ENCODE data around the gene TSPAN9. TPM values are rescaled to one million over a fixed set of nuclear protein-coding genes. Genes with fewer than 3 reads are reported as not detected.

The TSPAN9 gene
- total and polyA plus RNA-seq, 2 donors: 33.3 to 50.4 TPM

DNA sequence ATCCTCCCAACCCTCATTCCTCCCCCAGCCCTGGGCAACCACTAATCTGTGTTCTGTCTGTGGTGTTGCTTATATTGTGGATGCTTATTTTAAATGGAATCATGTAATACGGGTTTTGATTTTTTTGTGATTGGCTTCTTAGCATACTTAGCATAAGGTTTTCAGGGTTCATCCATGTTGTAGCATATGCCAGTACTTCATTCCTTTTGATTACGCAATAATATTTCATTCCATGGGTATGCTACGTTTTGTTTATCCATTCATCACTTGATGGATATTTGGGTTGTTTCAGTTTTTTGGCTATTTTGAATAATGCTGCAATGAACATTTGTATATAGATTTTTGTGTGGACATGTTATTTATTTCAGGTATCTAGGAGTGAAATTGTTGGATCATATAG is 82.9 kb downstream of the TSPAN9 start:
- Histone ChIP-seq H3K27ac (ENCODE audit: low read depth) (no peak overlapping the region), H3K36me3 (ENCODE audit: insufficient read depth) (no peaks in the 10 kb centered on the region), H3K4me3 (ENCODE audit: low read depth, low read length) (no peak overlapping the region), H3K4me1 (ENCODE audit: insufficient read depth) (no peaks in the 10 kb centered on the region)
- no peak for DNase-seq (ENCODE audit: extremely low spot score)
- WGBS: 87% methylated on average over 3 of the region's 3 CpGs

DNA sequence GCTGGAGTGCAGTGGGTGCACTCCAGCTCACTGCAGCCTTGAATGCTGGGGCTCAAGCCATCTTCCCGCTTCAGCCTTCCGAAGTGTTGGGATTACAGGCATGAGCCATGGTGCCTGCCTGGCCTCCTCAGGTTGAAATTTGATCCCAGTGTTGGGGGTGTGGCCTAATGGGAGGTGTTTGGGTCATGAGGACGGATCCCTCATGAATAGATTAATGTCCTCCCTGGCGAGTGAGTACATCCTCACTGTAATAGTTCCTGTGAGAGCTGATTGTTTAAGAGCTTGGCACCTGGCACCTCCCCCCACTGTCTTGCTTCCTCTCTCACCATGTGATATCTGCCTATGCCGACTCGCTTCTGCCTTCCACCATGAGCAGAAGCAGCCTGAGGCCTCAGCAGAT is 84.7 kb downstream of the TSPAN9 start:
- no peak for DNase-seq (ENCODE audit: extremely low spot score)

DNA sequence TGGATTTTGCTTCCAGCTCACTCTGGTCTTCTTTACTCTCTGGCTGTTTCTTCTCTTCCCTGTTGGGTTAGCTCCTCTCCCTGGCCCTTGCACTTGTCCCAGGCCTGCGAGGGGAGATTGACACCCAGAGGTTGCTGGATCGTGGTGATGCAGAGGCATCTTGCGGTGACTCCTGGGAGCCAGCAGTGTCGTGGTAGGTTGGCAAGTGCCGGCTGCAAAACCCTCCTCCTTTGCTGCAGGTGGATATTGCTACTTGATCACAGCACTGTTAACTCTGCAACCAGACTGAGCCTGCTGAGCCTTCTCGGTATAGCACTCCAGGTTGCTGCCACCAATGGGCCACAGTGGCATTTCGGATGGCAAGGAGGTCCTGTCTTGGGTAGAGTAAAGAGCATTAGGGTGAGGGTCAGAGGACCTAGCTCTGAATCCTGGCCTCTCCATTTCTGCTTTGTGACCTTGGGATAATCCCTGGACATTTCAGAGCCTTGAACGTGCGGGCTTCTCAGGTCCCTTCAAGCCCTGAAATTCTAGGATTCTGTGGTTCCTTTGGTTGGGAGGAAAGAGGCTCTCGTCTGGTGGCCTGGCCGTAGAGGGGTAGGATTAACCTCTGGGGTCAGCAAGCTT is 87.4 kb downstream of the TSPAN9 start:
- Histone ChIP-seq H3K36me3 (ENCODE audit: insufficient read depth) (no peaks in the 10 kb centered on the region), H3K27ac (ENCODE audit: low read depth) (no peak overlapping the region), H3K4me1 (ENCODE audit: insufficient read depth) (no peaks in the 10 kb centered on the region), H3K4me3 (ENCODE audit: low read depth, low read length) (no peak overlapping the region)
- DNase-seq (ENCODE audit: extremely low spot score): no peak
- WGBS: 81% methylated on average over 11 of the region's 11 CpGs

More for the DNA sequence above, 84.7 kb downstream of the TSPAN9 start:
- H3K27ac ChIP-seq (ENCODE audit: low read depth): no peak overlapping the region
- H3K4me3 ChIP-seq (ENCODE audit: low read depth, low read length): no peak overlapping the region
- H3K36me3 ChIP-seq (ENCODE audit: insufficient read depth): no peaks in the 10 kb centered on the region
- H3K4me1 ChIP-seq (ENCODE audit: insufficient read depth): no peaks in the 10 kb centered on the region
- 89% methylated on average over 6 of the region's 6 CpGs for WGBS

DNA sequence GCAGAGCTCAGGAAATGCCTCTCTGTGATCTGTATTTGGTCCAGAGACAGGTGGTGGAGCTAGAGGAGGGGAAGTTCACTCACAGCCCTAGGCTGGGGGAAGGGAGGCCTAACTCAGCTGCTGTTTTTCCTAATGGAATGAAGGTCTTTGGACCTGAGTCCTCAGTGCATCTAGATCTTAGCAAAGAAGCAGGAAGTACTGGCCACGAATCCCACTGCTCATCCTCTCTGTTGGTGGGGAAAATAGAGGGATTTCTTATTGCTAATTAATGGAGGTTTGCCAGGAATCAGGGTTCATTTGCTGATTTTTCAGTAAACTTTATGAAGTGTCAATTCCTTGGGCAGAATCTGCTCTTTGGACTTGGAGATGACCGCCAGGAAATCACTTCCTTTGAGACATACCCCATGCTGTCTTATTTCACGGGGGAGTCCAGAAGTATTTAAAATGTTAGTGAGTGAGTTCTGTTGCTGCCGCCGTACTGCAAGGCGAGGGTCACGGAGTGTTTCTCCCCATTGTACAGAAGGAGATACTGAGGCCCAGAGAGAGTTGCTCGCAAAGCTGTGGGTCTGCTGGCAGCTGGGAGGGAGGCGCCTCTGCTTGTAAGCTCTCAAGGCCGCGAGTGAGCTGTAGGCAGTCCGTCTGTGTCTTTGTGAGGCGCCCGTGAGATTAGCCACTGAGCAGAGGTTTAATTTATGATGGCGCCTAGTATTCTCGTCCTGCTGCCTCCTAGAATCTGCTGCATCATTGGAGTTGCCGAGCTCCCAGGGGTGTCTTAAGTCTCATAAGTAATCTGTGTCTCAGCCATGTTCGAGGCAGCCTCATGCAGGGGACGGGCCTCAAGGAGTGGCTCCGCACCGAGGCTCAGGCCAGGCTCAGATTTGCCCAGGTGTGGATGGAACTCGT is 88.2 kb downstream of the TSPAN9 start:
- WGBS: 87% methylated on average over 22 of the region's 22 CpGs
- DNase-seq (ENCODE audit: extremely low spot score): no peak
- no peak overlapping the region for H3K27ac ChIP-seq (ENCODE audit: low read depth)
- no peaks in the 10 kb centered on the region for H3K36me3 ChIP-seq (ENCODE audit: insufficient read depth)
- H3K4me3 ChIP-seq (ENCODE audit: low read depth, low read length): no peak overlapping the region
- no peaks in the 10 kb centered on the region for H3K4me1 ChIP-seq (ENCODE audit: insufficient read depth)

DNA sequence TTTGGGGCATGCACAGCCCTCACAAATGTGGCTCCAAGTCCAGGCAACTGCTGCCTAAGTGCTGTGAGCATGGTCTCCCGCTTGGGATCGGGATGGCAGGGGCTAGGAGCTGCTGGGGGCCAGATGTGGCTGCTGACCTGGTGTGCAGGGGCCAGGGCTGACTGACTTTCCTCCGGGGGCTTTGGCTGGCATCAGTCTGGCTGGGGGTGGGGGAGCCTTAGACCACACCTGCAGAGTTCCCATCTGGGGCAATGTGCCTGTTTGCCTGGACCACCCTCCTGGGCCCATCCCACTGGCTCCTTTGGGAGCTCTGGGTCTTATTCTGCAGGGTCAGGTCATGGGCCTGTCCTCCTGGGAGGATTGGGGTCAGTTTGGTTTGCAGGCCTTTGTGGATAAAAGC is 90.5 kb downstream of the TSPAN9 start:
- Histone ChIP-seq H3K27ac (ENCODE audit: low read depth) (no peak overlapping the region), H3K4me1 (ENCODE audit: insufficient read depth) (no peaks in the 10 kb centered on the region), H3K4me3 (ENCODE audit: low read depth, low read length) (no peak overlapping the region), H3K36me3 (ENCODE audit: insufficient read depth) (no peaks in the 10 kb centered on the region)
- WGBS: 91% methylated on average over 3 of the region's 3 CpGs
- no peak for DNase-seq (ENCODE audit: extremely low spot score)

DNA sequence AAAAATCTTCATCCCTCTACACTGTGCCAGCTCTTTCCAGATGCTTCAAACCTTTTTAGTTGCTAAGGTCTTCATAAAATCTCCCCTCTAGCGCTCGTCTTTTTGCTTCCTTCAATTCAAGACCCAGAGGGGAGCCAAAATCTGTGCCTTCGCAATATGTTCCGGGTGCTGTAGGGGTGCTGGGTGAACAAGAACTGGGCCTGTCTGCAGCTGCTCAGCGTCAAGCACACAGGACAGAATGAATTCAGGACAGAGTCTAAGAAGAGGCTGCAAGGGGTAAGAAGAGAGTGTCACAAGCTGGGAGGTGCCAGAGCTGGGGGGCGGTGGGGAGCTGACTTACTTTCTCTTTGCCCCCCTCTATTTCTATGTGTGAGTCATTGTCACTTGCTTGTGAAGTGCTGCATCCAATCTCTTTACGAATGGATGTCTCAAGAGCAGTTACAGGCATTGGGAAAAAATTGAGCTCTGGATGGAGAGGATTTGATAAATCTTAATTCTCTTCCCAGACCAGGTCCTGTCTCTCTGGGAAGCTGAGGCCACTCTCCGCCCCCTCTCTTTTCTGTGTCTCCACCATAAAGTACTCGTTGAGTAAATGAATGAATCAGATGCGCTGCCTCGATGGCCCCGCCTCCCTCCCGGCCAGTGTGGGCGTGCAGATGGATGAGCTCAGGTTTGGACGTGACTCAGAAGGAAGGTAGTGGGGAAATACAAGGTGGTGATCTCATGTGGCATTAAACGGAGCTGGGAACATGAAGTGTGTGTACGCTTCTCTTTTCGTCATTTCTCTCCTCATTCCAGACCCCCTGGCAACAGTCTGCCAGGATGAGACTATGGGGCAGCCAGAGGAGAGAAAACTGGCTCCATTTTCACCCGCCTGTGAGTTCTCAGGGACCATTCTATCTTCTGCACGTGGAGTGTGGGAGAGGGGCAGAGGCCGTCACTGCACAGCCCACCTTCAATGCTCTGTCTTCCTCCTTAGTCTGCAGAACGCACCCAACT is 91.3 kb downstream of the TSPAN9 start:
- Histone ChIP-seq H3K36me3 (ENCODE audit: insufficient read depth) (no peaks in the 10 kb centered on the region), H3K4me3 (ENCODE audit: low read depth, low read length) (no peak overlapping the region), H3K4me1 (ENCODE audit: insufficient read depth) (no peaks in the 10 kb centered on the region), H3K27ac (ENCODE audit: low read depth) (no peak overlapping the region)
- WGBS: 67% methylated on average over 22 of the region's 22 CpGs
- DNase-seq (ENCODE audit: extremely low spot score): peak; percentile 74

DNA sequence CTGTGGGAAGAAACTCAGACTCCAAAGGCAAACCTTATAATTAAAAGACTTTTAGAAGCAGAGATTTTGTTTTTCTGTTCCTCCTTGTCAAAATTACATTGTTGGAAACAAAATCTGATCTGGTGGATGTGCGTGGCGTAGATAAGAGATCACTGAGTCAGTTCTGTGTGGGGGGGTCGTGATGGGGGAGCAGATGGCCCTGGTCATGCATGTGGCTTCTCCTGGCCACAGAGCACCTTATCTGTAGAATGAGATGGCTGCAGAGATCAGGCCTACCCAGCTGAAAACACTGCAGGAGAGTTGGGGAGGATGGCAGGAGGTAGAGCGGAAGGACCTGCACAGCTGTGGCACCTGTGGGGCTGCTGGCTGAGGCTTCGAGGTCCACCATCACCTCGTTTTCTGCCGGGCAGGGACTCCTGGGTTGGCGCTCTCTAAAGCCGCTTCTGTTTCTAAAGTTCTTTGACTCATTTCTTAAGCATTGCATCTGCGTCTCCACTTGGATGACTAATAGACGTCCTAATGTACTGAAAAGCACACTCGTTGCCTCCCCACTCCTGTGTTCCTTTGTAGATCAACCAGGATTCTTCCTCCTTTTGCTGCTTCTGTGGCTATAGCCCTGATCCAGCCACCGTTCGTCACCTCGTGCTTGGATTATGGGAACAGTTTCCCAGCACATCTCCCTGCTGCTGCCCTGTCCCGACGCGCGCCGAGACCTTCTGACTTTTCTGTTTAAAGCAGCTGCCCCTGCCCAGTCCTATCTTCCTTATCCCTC is 93.4 kb downstream of the TSPAN9 start:
- DNase-seq (ENCODE audit: extremely low spot score): no peak
- 83% methylated on average over 20 of the region's 20 CpGs for WGBS
- Histone ChIP-seq H3K4me3 (ENCODE audit: low read depth, low read length) (no peak overlapping the region), H3K27ac (ENCODE audit: low read depth) (no peak overlapping the region), H3K4me1 (ENCODE audit: insufficient read depth) (no peaks in the 10 kb centered on the region), H3K36me3 (ENCODE audit: insufficient read depth) (no peaks in the 10 kb centered on the region)

DNA sequence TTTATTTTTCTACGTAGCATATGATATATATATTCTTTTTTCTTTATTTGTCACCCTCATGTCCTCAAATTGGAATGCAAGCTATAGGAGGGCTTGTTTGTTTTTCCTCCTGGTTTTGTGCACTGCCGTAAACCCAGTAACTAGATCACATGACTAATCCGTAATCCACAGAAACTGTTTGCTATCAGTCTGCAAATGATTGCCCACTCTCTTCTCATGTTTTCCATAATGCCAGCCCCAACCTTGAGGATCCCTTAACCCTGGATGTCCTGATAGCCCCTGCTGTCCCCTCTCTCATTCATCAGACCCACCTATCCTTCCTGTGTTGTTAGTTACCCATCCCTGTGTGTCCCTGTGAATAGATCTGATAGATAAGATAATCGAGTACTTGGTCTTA is 94.0 kb downstream of the TSPAN9 start:
- no peak for DNase-seq (ENCODE audit: extremely low spot score)
- Histone ChIP-seq H3K4me3 (ENCODE audit: low read depth, low read length) (no peak overlapping the region), H3K36me3 (ENCODE audit: insufficient read depth) (no peaks in the 10 kb centered on the region), H3K4me1 (ENCODE audit: insufficient read depth) (no peaks in the 10 kb centered on the region), H3K27ac (ENCODE audit: low read depth) (no peak overlapping the region)
- WGBS: 56% methylated on average over 4 of the region's 4 CpGs

DNA sequence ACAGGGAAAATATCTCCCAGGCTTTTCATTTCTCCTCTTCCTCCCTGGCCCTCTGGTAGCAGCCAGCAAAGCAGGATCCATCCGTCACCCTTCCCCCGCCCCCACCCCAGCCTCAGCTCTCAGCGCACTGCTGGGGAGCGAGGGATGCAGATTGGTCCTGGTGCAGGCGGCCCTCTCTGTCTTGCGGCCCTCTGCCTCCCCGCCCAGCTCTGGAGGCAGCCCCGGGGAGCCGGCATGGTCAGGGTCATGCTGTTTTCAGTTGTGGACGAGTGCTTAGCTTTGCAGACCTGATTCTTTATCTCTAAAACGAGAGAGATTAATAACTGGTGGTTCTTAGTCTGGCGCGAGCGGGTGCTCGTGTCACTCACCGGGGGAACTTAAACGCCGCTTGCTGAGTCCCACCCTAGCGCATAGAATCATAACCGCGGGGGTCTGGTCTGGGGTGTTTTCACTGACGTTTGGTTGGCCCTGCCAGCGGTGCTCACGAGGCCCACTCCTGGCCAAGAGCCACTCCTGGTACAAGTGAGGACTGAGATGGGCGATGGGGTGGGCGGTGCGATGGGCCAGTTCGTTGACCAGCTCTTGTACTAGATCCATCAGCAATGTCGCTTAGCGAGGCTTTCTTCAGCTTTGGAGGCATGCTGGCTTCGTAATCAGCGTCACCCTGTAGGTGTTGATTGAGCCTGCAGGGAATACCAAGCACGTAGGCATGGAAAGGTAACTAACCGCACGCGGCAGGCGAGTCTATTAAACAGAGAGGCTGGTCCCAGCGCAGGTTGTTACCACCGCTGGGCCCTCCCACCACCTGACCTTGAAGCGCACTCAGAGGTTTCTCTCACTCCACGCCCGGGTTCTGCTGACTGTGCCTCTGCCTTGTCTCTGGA is 95.2 kb downstream of the TSPAN9 start:
- Histone ChIP-seq H3K4me1 (ENCODE audit: insufficient read depth) (no peaks in the 10 kb centered on the region), H3K4me3 (ENCODE audit: low read depth, low read length) (no peak overlapping the region), H3K27ac (ENCODE audit: low read depth) (no peak overlapping the region), H3K36me3 (ENCODE audit: insufficient read depth) (no peaks in the 10 kb centered on the region)
- WGBS: 90% methylated on average over 42 of the region's 42 CpGs
- DNase-seq (ENCODE audit: extremely low spot score): no peak

DNA sequence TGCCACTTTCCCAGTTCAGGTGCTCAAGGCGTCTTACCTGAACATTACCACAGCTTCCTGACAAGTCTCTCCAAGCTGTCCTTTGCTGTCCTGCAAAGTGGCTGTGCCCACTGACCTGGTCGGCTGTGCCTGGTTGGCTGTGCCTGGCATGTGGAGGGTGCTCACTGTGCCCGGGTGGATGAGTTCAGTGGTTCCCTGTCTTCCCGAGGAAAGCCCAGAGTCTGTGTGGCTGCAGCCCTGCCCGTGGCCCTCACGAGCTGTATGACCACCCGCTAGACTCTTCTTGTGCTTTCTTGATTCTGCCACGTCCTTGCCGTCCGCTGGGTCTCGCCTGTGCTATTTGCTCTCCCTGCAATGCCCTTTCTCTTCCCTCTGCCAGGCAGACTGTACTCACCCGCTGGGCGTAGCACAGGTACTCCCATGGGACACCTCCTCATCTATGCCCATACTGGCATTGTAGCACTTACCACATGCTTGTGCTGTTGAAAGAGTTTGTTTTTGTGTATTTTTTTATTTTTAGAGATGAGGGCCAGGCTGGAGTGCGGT is 95.9 kb downstream of the TSPAN9 start:
- Histone ChIP-seq H3K4me1 (ENCODE audit: insufficient read depth) (no peaks in the 10 kb centered on the region), H3K27ac (ENCODE audit: low read depth) (no peak overlapping the region), H3K4me3 (ENCODE audit: low read depth, low read length) (no peak overlapping the region), H3K36me3 (ENCODE audit: insufficient read depth) (no peaks in the 10 kb centered on the region)
- no peak for DNase-seq (ENCODE audit: extremely low spot score)
- WGBS: 92% methylated on average over 14 of the region's 14 CpGs

DNA sequence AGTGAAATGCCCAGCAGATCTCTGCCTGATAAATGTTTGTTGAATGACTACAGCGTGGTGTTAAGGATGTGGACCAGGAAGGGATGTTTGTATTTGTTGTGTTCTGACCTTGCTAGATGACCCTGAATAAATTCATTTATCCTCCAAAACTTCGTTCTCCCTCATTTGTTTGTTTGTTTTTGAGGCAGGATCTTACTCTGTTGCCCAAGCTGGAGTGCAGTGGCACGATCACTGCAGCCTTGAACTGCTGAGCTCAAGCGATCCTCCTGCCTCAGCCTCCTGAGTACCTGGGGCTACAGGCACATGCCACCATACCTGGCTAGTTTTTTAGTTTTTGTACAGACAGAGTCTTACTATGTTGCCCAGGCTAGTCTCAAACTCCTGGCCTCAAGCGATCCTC is 96.7 kb downstream of the TSPAN9 start:
- no peak overlapping the region for H3K27ac ChIP-seq (ENCODE audit: low read depth)
- no peak overlapping the region for H3K4me3 ChIP-seq (ENCODE audit: low read depth, low read length)
- WGBS: 91% methylated on average over 5 of the region's 5 CpGs
- no peaks in the 10 kb centered on the region for H3K4me1 ChIP-seq (ENCODE audit: insufficient read depth)
- H3K36me3 ChIP-seq (ENCODE audit: insufficient read depth): no peaks in the 10 kb centered on the region
- DNase-seq (ENCODE audit: extremely low spot score): no peak

DNA sequence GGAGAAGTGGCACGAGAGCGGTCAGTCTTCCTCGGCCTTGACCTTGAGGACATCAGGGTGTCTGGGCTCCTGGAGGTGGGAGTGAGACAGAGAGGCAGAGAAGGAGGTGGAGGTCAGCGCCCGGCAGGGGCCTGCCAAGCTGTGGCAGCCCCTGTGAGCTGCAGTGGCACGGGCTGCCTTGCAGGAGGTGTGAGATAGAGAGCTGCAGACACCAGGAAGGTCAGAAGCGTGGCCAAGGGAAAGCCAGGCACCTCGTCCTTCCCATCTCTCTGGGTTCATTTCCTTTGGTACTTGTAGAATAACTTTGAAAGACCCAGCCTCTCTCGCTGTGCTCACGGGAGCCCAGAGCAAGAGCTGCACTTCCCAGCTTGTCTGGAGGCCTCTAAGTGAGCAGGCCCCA is 98.1 kb downstream of the TSPAN9 start:
- H3K36me3 ChIP-seq (ENCODE audit: insufficient read depth): no peaks in the 10 kb centered on the region
- H3K4me3 ChIP-seq (ENCODE audit: low read depth, low read length): no peak overlapping the region
- no peaks in the 10 kb centered on the region for H3K4me1 ChIP-seq (ENCODE audit: insufficient read depth)
- no peak overlapping the region for H3K27ac ChIP-seq (ENCODE audit: low read depth)
- 87% methylated on average over 10 of the region's 10 CpGs for whole genome bisulfite sequencing
- no peak for DNase-seq (ENCODE audit: extremely low spot score)

All from urinary bladder (tissue), 4 donors.